Mammary epithelial cell (primary cell): ENCODE data around the gene SRC.
"Not testable (repeated sequence)": the region's sequence is repeated elsewhere in the genome, so short reads cannot be mapped to it uniquely, and the experiment has no call there.

Experiments used
- EZH2 ChIP-seq: IDR thresholded peaks from 2 replicates; pipeline ENCODE4 v1.6.1; 2012; ENCODE audit warnings: low read length, inconsistent platforms, borderline replicate concordance
- TF ChIP-seq, protein P1 (sequence below), 2 donors: IDR thresholded peaks in 1 of 2; conservative IDR thresholded peaks in 1 of 2; 2 replicates each; pipeline ENCODE4 v1.5.1; 2011 to 2012; ENCODE audit warnings: inconsistent platforms in 2 of 2, low read length in 2 of 2, mild to moderate bottlenecking in 2 of 2, control low read depth in 1 of 2, low read depth in 1 of 2; ENCODE audit not compliant: insufficient read depth in 1 of 2; ENCODE audit errors: extremely low read depth in 1 of 2

DNA sequence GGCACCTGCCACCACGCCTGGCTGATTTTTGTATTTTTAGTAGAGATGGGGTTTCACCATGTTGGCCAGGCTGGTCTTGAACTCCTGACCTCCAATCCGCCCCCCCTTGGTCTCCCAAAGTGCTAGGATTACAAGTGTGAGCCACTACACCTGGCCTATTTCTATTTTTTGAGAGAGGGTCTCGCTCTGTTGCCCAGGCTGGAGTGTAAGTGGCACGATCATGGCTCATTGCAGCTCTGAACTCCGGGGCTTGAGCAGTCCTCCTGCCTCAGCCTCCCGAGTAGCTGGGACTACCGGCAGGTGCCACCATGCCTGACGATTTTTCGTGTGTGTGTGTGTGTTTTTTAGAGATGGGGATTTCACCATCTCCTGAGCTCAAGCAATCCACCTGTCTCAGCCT lies 25.9 kb downstream of the SRC start:
- TF ChIP-seq, protein P1, sequence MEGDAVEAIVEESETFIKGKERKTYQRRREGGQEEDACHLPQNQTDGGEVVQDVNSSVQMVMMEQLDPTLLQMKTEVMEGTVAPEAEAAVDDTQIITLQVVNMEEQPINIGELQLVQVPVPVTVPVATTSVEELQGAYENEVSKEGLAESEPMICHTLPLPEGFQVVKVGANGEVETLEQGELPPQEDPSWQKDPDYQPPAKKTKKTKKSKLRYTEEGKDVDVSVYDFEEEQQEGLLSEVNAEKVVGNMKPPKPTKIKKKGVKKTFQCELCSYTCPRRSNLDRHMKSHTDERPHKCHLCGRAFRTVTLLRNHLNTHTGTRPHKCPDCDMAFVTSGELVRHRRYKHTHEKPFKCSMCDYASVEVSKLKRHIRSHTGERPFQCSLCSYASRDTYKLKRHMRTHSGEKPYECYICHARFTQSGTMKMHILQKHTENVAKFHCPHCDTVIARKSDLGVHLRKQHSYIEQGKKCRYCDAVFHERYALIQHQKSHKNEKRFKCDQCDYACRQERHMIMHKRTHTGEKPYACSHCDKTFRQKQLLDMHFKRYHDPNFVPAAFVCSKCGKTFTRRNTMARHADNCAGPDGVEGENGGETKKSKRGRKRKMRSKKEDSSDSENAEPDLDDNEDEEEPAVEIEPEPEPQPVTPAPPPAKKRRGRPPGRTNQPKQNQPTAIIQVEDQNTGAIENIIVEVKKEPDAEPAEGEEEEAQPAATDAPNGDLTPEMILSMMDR (conservative IDR thresholded peaks at IDR 0.05 in 1 of 2, IDR thresholded peaks at IDR 0.05 in 1 of 2; ENCODE audit: extremely low read depth in 1 of 2, insufficient read depth in 1 of 2, low read depth in 1 of 2, low read length in 2 of 2), result not testable (repeated sequence)
- not testable (repeated sequence) for TF ChIP-seq EZH2
